Activated CD4-positive, alpha-beta T cell treated with anti-CD3 and anti-CD28 coated beads, Interleukin-2, amount 50 U/mL, for 24 hours (primary cell): Measurements from ENCODE around the gene CERS4.
"Not testable (repeated sequence)": the region's sequence is repeated elsewhere in the genome, so short reads cannot be mapped to it uniquely, and the experiment has no call there.

Experiments used
- DNase-seq, 2 donors: peaks; one replicate each; pipeline ENCODE4 v3.0.0-alpha.2; 2020; ENCODE audit warnings: low read depth in 1 of 2, low spot score in 1 of 2

The CERS4 gene

DNA sequence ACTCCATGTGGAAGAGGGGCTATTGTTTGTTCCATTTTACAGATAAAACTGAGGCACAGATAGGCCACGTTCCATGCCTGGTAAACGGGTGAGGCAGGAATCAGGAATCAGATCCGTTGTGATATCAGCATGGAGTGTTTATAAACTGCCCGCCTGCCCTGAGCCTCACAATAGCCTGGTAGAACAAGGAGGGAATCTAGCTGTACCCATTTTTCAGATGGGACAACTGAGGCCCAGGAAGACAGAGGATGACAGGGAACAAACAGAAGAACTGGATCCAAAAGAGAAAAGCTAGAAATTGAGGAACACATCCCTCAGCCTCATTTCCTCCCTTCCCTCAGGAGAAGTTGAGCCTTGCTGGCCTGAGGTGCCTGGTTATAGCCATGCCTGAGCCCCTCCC is 32.5 kb downstream of the CERS4 start:
- no peak for DNase-seq

DNA sequence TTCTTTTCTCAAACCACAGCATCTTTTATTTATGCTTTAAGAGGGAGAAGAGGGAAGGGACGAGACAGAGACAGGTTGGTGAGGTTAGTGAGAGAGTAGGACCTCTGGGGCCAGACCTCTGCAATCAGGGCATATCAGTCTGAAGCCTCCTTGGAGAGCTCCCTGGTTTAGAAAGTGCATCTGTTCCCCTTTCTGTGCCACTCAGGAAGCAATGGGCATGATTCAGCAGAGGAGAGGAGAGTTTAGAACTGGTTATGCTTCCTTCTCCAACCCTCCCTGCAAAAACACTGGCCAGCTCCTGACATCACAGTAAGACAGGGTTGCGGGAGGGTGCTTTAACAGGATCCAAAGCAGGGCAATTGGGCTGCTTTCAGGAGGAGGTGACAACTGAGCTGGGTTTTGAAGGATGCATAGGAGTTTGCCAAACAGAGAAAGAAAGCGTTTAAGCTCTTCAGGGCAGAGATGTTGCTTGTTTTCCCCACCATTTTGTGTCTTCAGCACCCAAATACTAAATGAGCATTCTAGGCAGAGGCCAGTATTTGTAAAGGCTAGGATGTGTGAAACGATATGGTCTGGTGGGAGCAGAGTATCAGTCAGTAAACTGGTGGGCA is 33.1 kb downstream of the CERS4 start:
- no peak for DNase-seq

DNA sequence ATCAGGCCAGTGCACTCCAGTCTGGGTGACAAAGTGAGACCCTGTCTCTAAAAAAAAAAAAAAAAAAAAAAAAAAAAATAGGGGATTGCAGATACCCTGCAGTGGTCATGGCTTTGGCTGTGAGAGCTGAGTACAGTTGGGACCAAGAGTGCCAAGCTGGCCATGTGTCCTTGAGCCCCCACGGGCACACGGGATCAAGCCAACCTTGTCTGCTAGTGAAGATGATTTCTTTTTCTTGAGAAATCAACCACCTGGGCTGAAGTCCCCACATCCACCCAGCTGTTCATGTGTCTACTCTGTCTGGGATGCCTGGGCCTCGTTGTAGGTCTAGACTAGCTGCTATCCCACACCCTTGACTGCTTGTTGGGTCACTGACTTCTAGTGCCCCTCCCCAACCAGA is 34.0 kb downstream of the CERS4 start:
- DNase-seq, result no peak

DNA sequence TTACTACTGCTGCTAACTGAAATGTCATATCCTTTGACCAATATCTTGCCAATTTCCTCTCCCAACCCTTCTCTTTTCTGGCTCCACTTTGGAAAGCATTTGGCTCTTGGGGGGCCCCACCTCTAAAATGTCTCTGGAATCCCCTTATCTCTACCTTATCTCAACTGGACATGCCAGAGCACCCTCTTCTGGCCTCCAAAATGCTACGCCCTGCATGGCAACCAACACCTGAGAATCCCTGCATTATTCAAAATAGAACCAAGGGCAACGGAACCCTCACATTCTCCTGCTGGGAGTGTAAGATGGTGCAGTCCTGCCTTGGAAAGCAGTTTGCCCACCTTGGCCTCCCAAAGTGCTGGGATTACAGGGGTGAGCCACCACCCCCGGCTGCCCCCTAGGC is 35.3 kb downstream of the CERS4 start:
- DNase-seq, result no peak

DNA sequence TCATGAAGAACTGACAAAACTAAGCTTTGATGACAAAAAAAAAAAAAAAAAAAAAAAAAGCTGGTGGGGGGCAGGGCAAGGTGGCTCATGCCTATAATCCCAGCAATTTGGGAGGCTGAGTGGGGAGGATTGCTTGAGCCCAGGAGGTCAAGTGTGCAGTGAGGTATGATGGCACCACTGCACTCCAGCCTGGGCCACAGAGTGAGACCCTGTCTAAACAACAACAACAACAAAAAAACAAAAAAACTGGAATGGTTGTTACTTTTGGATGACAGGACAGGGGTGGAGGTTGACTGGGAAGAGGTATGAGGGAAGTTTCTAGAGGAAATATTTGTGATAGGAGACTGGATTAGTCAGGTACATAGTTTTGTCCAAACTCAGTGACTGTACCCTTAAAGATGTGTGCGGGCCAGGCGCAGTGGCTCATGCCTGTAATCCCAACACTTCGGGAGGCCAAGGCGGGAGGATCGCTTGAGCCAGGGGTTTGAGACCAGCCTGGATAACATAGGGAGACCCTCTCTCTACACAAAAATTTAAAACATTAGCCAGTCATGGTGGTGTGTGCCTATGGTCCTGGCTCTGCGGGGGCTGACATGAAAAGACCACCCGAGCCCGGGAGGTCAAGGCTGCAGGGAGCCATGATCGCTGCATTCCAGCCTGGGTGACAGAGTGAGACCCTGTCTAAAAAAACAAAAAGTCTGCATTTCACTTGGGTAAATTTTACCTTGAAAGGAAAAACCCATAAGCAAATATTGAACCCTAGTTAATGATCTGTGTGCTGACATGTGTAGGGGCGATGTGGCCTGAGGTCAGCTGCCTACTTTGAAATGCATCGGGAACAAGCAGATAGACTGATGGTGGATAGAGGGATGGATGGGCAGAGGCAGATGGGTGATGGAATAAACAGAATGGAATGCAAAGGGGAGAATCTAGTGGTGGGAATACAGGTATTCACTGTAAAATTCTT is 37.0 kb downstream of the CERS4 start:
- DNase-seq, result no peak

DNA sequence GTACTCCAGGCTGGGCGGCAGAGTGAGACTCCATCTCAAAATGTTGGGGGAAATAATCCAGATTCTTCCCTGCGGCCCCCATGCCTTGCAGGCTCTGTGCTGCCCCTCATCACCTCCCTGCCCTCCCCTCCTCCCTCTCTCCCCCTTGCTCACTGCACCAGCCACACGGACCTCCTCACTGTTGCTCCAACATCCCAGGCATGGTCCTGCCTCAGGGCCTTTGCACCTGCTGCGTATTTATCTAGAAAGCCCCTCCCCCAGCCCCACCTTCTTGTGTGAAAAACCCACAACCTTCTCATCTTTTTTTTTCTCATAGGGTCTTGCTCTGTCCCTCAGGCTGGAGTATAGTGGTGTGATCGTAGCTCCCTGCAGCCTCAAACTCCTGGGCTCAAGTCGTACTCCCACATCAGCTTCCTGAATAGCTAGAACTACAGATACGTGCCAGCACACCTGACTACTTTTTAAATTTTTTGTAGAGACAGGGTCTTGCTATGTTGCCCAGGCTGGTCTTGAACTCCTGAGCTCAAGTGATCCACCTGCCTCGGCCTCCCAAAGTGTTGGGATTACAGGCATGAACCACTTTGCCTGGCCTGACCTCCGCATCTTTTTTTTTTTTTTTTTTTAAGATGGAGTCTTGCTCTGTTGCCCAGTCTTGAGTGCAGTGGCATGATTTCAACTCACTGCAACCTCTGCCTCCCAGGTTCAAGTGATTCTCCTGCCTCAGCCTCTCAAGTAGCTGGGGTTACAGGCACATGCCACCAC is 38.1 kb downstream of the CERS4 start:
- DNase-seq, result not testable (repeated sequence)

DNA sequence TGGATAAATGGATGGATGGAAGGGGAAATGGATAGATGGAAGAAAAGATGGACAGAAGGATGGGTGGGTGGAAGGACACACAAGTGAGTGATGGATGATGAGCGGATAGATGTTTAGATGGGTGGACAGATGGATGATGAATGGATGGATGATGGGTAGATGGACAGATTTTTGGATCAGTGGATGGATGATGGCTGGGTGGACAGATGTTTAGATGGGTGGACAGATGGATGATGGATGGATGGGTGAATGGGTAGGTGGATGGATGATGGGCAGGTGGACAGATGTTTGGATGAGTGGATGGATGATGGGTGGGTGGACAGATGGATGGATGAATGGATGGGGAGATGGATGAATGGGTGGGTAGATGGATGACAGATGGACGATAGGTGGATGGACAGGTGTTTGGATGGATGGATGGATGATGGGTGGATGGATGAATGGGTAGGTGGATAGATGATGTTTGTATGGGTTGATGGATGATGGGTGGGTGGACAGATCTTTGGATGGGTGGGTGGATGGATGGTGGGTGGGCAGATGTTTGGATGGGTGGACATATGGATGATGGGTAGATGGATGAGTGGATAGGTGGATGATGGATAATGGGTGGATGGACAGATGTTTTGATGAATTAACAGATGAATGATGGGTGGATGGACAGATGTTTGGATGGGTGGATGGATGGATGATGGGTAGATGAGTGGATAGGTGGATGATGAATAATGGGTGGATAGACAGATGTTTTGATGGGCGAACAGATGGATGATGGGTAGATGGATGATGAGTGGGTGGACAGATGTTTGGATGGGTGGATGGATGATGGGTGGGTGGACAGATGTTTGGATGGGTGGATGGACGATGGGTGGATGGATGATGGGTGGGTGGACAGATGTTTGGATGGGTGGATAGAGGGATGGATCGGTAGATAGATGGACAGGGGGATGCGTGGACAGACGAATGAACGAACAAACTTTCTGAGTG is 39.5 kb downstream of the CERS4 start:
- DNase-seq, result no peak

DNA sequence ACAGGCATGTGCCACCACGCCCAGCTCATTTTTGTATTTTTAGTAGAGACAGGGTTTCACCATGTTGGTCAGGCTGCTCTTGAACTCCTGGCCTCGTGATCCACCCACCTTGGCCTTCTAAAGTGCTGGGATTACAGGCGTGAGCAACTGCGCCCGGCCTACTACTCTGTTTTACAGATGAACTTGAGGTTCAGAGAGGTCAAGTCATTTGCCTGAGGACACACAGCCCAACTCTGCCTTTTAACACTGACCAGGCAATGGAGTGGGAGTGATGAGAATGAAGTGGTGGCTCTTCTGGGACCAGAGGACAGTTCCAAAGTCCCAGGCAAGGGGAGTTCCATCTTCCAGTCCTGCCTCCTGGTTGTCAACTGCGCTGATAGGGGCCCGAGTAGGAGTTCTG is 41.4 kb downstream of the CERS4 start:
- no peak for DNase-seq

DNA sequence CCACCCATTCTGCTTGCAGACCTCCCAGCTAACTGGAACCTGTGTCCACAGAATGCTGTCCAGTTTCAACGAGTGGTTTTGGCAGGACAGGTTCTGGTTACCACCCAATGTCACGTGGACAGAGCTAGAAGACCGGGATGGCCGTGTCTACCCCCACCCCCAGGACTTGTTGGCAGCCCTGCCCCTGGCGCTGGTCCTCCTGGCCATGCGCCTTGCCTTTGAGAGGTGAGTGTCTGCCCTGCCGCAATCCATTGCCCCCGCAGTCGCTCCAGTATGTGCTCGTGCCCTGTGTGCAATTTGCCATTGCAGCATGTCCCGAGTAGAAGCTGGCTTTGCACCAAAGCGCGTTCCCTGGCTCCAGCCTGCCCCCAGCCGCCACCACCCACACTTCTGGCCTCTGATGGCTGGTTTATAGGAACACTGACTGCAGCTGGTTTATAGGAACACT is 41.9 kb downstream of the CERS4 start:
- no peak for DNase-seq

DNA sequence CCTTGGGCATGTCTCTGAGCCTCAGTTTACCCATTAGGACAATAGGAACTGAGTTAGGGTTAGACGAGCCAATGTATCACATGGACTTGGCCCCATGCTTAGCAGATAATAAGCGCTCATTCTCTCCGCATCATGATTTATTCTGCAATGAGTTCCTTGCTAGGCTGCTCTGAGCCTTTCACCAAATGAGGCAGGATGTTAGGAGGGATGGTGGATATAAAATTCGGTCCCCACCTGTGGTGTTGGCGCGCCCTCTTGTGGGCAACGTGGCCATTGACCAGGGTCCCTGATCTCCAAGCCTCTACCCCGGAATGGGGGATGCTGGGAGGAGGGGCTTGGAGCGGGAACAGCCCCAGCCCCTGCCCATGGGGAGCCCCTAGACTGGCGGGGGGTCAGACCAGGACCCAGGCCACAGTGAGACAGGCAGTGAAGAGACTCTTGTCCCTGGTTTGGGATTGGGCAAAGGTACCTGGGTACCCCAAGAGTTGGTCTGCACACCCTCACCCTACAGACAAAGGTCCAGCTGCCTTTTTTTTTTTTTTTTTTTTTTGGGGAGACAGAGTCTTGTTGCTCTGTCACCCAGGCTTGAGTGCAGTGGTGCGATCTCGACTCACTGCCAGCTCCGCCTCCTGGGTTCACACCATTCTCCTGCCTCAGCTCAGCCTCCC is 43.9 kb downstream of the CERS4 start:
- peak; percentile 74 to 77 for DNase-seq

DNA sequence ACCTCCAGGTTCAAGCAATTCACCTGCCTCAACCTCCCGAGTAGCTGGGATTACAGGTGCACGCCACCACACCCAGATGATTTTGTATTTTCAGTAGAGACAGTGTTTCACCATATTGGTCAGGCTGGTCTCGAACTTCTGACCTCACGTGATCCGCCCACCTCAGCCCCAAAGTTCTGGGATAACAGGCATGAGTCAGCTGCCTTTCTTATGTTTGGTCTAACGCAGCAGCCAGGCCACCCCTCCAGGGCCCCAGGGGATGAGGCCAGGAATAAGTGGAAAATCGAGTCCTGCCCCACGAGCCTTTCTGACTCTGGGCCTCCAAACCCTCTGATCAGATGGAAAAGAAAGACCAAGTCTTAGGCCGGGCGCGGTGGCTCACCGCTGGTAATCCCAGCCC is 44.5 kb downstream of the CERS4 start:
- no peak for DNase-seq

DNA sequence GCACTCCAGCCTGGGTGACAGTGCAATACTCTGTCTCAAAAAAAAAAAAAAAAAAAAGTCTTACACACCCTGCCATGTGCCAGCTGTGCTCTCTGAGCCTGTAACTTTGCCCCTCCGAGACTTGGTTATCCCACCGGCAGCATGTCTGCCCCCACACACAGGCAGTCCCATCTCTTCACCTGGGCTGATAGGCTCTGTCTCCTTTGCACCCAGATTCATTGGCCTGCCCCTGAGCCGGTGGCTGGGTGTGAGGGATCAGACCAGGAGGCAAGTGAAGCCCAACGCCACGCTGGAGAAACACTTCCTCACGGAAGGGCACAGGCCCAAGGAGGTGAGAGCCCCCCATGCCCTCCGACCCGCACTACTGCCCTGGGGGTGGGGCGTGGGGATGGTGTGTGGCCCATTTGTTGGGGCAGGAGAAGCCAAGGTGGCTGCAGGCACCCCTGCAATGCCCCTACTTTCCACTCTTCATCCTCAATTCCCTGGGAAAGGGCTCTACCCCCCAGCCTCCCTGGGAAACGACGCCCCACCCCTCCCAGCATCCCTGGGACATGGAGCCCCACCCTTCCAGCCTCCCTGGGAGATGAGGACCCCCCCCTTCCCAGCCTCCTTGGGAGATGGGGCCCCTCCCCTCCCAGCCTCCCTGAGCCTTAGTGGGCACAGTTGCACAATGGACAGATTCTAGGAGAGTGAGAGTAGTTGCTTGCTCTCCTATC is 45.3 kb downstream of the CERS4 start:
- DNase-seq, result no peak

DNA sequence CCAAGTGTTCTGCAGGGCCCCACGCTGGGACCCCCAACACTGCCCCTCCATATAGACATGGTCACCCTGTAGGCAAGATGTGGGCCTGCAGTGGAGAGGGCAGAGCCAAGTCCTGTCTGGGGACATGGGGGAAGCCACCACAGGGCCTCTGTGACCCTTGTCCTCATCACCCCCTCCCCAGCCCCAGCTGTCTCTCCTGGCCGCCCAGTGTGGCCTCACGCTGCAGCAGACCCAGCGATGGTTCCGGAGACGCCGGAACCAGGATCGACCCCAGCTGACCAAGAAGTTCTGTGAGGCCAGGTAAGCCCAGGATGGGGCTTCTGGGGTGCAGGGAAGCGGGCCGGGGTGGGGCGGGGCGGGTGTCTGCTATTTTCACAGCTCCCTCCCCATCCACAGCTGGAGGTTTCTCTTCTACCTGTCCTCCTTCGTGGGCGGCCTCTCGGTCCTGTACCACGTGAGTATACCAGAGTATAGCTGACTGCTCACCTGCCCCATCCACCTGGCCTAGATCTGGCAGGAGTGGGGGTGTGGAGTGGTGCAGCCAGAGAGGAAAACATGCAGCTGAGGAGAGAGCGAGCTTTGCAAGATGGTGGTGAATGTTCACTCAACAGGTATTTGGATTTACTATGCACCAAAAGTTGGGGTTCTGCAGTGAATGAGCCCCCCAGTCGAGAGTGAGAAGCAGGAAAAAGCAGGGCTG is 46.4 kb downstream of the CERS4 start:
- DNase-seq, result no peak

DNA sequence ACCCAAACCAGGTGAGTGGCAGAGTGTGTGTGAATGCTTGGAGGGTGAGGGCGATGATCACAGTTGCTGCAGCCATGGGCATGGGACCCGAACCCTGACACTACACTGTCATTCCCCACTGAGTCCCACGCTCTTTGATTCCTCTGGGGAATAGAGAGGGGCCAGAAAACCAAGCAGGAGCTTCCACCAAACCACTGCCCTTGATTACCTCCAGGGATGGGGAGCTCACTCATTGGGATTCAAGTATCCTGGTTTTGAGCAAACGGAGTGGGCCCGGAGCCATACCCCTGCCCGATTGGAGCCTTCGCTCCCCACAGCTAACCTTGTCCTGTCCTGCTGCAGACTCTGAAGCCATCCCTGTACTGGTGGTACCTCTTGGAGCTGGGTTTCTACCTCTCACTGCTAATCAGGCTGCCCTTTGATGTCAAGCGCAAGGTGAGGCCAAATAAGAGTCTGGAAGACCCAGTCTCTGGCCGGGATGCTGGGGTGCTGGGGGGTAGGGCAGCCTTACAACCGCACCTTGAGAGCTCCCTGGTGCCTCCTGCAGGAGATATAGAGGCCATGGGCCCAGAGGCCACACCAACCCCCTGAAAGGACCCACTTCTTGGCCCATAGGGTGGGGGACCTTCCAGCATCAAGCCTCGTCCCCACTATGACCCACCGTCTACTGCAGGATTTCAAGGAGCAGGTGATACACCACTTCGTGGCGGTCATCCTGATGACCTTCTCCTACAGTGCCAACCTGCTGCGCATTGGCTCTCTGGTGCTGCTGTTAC is 47.3 kb downstream of the CERS4 start:
- DNase-seq, result no peak

DNA sequence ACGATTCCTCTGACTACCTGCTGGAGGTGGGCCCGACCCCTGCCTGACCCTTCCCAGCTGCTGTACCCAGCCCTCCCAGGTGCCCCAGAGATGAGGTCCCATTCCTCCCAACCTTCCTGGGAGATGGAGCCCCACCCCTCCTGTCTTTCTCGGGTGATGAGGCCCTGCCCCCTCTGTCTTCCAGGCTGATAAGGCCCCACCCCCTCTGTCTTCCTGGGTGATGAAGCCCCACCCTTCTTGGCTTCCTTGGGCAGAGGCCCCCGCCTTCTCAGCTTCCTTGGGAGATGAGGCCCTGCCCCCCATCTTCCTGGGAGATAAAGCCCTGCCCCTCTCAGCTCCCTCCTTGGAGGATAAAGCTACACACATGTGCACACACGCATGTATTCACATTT is 47.9 kb downstream of the CERS4 start:
- no peak for DNase-seq

DNA sequence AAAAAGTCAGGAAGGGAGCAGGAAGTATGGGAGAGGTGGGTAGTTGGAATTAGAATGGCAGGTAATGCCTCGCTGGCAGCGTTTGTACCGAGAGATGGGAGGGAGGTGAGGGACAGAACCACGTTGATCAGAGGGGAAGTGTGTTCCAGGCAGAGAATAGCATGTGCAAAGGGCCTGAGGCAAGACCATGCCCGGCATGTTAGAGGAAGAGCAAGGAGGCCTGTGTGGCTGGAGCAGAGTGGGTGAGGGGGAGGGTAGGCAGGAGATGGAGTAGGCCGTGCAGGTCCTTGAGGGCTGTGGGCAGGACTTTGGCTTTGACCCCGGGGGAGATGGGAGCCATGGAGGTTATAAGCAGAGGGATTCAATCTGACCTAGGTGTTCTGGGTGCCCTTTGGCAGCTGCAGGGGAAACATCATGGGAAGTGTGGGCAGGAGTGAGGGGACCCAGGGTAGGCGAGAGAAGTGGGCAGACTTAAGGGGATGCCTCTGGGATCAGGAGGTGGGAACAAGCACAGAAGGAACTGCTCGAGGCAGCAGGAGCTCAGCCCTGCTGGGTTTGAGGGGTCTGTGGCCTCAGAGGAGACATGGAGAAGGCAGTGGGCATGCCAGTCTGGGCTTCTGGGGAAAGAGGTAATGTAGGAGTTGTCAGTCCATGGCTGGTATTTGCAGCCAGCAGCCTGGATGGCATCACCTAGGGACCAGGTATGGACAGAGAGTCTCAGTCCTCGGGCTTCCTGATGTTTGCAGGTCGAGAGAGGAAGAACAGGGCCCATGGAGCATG is 50.2 kb downstream of the CERS4 start:
- DNase-seq, result no peak

DNA sequence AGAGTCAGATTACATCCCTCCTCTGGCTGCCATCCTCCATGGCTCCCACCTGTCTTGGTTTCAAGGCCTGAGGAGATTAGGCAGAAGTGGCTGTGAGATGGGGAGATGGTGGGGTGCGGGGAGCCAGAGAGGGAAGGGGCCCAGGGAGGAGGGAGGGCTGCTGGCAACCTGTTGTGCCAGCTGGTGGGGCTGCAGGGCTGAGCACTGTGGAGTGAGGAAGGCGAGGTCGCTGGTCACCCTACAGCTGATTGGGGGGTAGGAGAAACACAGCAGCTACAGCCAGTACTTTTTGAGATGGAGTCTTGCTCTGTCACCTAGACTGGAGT is 50.7 kb downstream of the CERS4 start:
- DNase-seq, result no peak
